Measurements from ENCODE around the gene RAD51B.

RAD51B gene

DNA sequence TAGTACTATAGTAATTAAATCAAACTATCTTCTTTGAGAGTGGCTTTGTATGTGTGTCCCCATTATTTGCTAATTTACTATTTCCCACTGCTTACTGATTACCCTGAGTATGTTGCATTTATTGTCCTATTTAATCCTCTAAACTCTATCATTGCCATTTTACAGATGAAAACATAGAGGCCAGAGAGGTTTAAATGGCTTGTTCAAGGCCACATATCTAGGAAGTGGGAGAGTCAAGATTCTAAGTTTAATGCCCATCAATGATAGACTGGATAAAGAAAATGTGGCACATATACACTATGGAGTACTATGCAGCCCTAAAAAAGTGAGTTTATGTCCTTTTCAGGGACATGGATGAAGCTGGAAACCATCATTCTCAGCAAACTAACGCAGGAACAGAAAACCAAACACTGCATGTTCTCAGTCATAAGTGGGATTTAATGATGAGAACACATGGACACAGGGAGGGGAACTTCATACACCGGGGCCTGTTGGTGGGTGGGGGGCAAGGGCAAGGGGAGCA lies 553.6 kb downstream of the RAD51B start:
- Histone ChIP-seq H3K27me3 (ENCODE audit: insufficient read depth, poor library complexity, severe bottlenecking) (no peaks in the 10 kb centered on the region), H3K4me3 (replicated peaks; ENCODE audit: insufficient read depth, low read length) (no peak overlapping the region), H3K27ac (replicated peaks) (no peak overlapping the region)
- no peak for DNase-seq (ENCODE audit: low read depth in 1 of 2, low spot score in 1 of 2)
- TF ChIP-seq GABPA (IDR thresholded peaks at IDR 0.05; ENCODE audit: low read depth) (no peak), SPI1 (IDR thresholded peaks at IDR 0.05; ENCODE audit: borderline replicate concordance, low read depth) (no peak), POLR2AphosphoS5 (IDR thresholded peaks at IDR 0.05; ENCODE audit: low read depth) (no peak)
- TF ChIP-seq, protein P1, sequence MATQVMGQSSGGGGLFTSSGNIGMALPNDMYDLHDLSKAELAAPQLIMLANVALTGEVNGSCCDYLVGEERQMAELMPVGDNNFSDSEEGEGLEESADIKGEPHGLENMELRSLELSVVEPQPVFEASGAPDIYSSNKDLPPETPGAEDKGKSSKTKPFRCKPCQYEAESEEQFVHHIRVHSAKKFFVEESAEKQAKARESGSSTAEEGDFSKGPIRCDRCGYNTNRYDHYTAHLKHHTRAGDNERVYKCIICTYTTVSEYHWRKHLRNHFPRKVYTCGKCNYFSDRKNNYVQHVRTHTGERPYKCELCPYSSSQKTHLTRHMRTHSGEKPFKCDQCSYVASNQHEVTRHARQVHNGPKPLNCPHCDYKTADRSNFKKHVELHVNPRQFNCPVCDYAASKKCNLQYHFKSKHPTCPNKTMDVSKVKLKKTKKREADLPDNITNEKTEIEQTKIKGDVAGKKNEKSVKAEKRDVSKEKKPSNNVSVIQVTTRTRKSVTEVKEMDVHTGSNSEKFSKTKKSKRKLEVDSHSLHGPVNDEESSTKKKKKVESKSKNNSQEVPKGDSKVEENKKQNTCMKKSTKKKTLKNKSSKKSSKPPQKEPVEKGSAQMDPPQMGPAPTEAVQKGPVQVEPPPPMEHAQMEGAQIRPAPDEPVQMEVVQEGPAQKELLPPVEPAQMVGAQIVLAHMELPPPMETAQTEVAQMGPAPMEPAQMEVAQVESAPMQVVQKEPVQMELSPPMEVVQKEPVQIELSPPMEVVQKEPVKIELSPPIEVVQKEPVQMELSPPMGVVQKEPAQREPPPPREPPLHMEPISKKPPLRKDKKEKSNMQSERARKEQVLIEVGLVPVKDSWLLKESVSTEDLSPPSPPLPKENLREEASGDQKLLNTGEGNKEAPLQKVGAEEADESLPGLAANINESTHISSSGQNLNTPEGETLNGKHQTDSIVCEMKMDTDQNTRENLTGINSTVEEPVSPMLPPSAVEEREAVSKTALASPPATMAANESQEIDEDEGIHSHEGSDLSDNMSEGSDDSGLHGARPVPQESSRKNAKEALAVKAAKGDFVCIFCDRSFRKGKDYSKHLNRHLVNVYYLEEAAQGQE (IDR thresholded peaks at IDR 0.05; ENCODE audit: insufficient replicate concordance, low read depth) = no peak
- TF ChIP-seq, protein P2, sequence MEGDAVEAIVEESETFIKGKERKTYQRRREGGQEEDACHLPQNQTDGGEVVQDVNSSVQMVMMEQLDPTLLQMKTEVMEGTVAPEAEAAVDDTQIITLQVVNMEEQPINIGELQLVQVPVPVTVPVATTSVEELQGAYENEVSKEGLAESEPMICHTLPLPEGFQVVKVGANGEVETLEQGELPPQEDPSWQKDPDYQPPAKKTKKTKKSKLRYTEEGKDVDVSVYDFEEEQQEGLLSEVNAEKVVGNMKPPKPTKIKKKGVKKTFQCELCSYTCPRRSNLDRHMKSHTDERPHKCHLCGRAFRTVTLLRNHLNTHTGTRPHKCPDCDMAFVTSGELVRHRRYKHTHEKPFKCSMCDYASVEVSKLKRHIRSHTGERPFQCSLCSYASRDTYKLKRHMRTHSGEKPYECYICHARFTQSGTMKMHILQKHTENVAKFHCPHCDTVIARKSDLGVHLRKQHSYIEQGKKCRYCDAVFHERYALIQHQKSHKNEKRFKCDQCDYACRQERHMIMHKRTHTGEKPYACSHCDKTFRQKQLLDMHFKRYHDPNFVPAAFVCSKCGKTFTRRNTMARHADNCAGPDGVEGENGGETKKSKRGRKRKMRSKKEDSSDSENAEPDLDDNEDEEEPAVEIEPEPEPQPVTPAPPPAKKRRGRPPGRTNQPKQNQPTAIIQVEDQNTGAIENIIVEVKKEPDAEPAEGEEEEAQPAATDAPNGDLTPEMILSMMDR (IDR thresholded peaks at IDR 0.05; ENCODE audit: insufficient read depth, low read length) = no peak

DNA sequence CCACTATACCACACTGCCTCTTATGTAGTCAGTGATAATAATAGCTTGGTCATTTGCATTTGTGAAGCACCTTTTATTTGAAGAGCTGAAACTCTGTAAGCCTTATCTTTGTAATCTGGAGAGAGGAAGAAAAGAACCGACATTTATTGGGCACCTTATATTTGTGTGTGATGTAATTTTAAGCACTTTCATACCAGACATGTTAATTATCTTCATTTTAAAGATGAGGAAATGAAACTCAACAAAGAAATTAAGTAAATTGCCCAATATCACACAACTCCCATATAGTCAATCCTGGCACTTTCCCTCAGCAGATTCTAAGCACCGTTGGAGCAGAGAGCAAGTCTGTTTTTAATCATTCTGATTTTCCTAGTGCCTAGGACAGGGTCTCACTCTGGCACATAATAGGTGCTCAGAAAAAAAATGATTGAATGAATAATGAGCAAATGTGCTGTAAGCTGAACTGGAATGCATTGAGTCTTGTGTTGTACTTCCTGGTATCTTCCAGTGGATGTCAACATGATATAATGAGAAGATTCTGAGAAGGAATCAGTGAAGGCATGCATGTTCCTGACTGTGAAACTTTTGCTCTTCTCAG lies 554.4 kb downstream of the RAD51B start:
- Histone ChIP-seq H3K4me3 (replicated peaks; ENCODE audit: insufficient read depth, low read length) (no peak overlapping the region), H3K27me3 (ENCODE audit: insufficient read depth, poor library complexity, severe bottlenecking) (no peaks in the 10 kb centered on the region), H3K27ac (replicated peaks) (no peak overlapping the region)
- TF ChIP-seq SPI1 (IDR thresholded peaks at IDR 0.05; ENCODE audit: borderline replicate concordance, low read depth) = no peak
- no peak for TF ChIP-seq POLR2AphosphoS5 (IDR thresholded peaks at IDR 0.05; ENCODE audit: low read depth)
- TF ChIP-seq GABPA (IDR thresholded peaks at IDR 0.05; ENCODE audit: low read depth) = no peak
- TF ChIP-seq, protein P2 (IDR thresholded peaks at IDR 0.05; ENCODE audit: insufficient read depth, low read length) = no peak
- TF ChIP-seq, protein P1 (IDR thresholded peaks at IDR 0.05; ENCODE audit: insufficient replicate concordance, low read depth) = no peak
- no peak for DNase-seq (ENCODE audit: low read depth in 1 of 2, low spot score in 1 of 2)

GRCh38 chr14:68374682-68375081 lies 555.1 kb downstream of the RAD51B start:
- H3K27ac ChIP-seq (replicated peaks) = no peak overlapping the region
- H3K4me3 ChIP-seq (replicated peaks; ENCODE audit: insufficient read depth, low read length) = no peak overlapping the region
- TF ChIP-seq SPI1 (IDR thresholded peaks at IDR 0.05; ENCODE audit: borderline replicate concordance, low read depth) (no peak), GABPA (IDR thresholded peaks at IDR 0.05; ENCODE audit: low read depth) (no peak), POLR2AphosphoS5 (IDR thresholded peaks at IDR 0.05; ENCODE audit: low read depth) (no peak)
- TF ChIP-seq, protein P1 (IDR thresholded peaks at IDR 0.05; ENCODE audit: insufficient replicate concordance, low read depth) = no peak
- TF ChIP-seq, protein P2 (IDR thresholded peaks at IDR 0.05; ENCODE audit: insufficient read depth, low read length) = no peak
- no peaks in the 10 kb centered on the region for H3K27me3 ChIP-seq (ENCODE audit: insufficient read depth, poor library complexity, severe bottlenecking)
- no peak for DNase-seq (ENCODE audit: low read depth in 1 of 2, low spot score in 1 of 2)

Measured in HL-60 (cell line).